Peyer's patch (tissue), 4 donors: ENCODE data around the gene THRAP3.

Experiments
- CTCF ChIP-seq, 6 experiments: fragments of 450-650 bp in 4 of 6; fragments of 200-600 bp in 2 of 6; sonication (generic) in 1 of 6; IDR thresholded peaks; one replicate each; pipeline ENCODE4 v1.5.1; 2017 to 2019; ENCODE audit warnings: antibody characterized with exemption in 6 of 6, mild to moderate bottlenecking in 3 of 6, moderate library complexity in 1 of 6
- POLR2A ChIP-seq, 2 donors: fragments of 450-650 bp; IDR thresholded peaks; one replicate each; pipeline ENCODE4 v1.5.1; 2017; ENCODE audit warnings: antibody characterized with exemption in 2 of 2, mild to moderate bottlenecking in 2 of 2, moderate library complexity in 2 of 2

GRCh38 chr1:36248250-36248894, 24.1 kb downstream of the THRAP3 start:
- TF ChIP-seq CTCF (IDR thresholded peaks at IDR 0.05) (no peak), POLR2A (IDR thresholded peaks at IDR 0.05) (no peak)
